CD4-positive, alpha-beta T cell treated with Interleukin-6 at 100 ng/mL for 8 hours (primary cell): ENCODE results near the gene FBP1.
"Not testable (repeated sequence)": the region's sequence is repeated elsewhere in the genome, so short reads cannot be mapped to it uniquely, and the experiment has no call there.

Experiments
- DNase-seq: peaks from one replicate; pipeline ENCODE4 v3.0.0-alpha.2; 2020; ENCODE audit warnings: mixed read lengths, low spot score

Gene FBP1

DNA sequence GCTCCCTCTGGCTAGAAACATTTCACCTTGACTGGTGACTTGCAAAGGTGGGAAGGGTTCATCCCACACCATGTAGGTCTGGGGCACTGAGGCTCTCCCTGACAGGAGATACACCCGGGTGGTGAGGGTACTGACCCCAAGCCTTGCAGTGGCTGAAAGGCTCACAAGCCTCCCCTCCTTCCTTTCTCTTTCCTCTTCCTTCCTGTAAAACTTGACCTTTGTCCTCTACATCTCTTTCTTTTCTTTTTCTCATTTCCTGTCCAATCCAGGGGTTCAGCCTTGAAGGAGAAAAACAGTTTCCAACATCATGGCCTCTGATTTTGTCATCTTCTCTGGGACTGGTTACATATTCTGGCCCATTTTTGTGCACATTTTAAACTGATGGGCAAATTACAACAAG lies 62.3 kb downstream of the FBP1 start:
- DNase-seq, result no peak

DNA sequence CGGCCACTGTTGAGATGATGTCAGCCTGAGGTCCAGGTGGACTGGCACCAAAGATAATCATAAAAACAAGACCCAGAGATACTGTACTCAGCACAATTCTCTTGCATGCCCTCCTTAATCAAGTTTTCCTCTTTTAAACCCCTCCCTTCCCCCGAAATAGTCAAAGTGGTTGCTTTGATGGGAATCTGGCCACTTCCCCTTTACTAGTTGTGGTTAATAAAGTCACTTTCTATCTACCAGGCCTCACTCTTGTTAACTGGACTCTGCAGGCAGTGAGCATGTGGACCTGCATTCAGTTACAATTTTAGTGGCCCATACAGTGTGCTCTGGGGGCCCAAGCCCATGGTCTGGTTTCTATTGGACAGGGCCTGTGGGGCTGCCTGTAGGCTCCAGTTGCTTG lies 63.2 kb downstream of the FBP1 start:
- DNase-seq, result no peak

DNA sequence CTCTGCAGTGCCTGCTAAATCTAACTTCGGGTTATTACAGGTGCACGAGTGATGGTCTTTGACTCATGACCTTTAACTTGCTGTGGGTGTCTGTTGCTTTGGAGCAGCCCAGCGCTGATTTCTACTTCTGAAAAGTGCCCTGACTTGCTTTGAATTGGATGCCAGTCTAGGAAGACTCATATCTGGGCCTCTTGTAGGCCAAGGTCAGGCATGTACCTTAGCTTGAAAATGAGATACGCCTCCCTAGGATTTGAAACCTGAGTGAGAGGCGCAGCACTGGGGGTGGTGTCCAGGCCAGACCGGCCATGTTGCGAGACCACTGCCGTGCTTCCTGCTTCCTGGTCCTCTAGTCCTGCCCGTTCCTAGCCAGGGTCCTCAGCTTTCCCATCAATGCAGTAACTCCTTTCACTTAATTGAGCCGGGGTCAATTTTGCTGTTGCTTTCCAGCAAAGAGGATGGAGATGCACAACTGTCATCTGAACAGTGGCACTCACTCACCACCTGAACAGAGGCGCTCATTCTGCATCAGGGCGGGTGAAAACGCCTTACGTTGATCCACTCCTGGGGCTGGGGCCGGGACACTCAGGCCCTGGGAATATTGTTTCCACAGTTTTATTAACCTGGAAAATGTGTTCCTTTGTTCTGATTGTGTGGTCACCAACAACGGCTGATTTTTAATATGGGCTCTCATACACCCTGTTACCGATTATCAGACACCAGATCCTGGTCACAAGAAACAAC lies 70.2 kb downstream of the FBP1 start:
- no peak for DNase-seq

DNA sequence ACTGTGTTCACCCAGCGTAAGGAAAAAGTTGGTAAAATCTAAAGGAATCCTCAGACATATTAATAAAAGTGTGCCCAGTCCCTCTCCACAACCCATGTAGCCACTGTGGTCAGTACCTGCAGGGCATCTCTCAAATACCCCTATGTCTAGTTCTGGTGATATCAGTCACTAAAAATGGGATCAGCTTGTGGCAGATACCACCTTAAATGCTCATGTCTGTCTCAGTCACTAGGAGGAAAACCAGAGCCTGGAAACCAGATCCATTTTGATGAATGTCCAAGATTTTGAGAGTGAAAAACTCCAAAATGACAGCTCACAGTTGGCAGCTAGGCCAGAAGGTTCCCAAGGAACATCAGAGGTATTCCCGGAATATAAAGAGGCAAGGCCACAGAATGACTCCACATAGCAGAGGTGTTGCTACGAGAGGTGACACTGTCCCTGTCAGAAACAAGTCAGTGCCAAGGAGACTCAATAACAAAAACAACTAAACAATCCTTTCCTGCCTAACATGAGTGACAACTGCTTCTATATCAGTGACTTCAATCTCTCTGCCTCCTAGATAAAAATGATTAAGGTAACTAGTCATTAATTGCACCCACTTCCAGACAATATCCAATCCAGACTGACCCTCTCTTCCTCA lies 70.9 kb downstream of the FBP1 start:
- DNase-seq, result no peak

DNA sequence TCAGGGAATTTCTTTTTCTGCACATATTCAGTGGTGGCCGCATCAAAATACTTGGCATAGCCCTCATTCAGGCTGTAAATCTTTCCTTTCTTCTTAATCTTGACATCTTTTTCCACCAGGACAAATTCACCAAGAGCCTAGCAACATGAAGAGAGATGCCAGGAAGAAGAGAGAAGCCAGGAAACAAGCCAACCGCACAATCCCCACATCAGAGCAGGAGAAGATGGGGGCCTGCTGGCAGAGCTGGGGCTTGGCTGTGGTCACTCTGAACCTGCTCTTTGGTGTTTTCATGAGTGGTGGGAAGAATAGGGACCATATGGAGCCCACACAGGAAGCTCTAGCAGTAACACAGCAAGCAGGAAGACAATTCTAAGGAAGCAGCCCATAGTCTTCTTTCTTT lies 72.0 kb downstream of the FBP1 start:
- DNase-seq, result no peak

DNA sequence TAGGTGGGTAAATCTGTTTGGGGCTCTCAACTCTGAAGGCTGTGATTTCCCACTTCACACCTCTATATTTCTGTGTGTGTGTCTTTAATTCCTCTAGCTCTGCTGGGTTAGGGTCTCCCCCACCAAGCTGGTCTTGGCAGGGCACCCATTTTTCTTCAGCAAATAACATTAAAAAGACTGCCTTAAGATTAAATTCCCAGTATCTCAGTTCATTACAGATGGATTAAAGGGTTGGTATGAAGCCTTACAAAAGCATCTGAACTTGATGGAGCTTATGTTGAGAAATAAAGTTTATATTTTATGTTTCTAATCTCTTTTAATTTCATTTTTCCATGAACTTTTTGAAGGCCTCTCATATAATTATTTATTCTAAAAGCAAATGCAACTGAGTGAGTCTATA lies 72.8 kb downstream of the FBP1 start:
- DNase-seq, result no peak

DNA sequence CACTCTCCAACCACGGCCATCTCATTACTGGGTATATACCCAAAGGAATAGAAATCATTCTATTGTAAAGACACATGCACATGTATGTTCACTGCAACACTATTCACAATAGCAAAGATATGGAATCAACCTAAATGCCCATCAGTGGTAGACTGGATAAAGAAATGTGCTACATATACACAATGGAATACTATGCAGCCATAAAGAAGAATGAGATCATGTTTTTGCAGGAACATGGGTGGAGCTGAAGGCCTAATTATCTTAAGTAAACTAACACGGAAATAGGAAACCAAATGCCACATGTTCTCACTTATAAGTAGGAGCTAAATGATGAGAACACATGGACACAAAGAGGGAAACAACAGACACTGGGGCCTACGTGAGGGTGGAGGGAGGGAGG lies 75.0 kb downstream of the FBP1 start:
- DNase-seq, result not testable (repeated sequence)

DNA sequence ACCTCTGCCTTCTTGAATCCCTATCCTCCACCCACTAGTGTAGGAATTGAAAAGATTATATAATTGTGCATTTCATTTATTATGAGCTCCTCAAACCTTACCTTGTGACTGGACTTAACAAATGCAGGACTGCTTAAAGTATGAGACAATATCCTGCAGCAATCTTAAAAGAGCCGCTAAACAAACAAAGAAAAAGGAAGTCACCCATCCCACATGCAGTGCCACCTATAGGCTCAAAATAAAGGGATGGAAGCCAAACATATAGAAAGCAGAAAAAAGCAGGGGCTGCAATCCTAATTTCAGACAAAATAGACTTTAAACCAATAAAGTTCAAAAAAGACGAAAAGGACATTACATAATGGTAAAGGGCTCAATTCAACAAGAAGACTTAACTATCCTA lies 75.8 kb downstream of the FBP1 start:
- DNase-seq, result no peak

DNA sequence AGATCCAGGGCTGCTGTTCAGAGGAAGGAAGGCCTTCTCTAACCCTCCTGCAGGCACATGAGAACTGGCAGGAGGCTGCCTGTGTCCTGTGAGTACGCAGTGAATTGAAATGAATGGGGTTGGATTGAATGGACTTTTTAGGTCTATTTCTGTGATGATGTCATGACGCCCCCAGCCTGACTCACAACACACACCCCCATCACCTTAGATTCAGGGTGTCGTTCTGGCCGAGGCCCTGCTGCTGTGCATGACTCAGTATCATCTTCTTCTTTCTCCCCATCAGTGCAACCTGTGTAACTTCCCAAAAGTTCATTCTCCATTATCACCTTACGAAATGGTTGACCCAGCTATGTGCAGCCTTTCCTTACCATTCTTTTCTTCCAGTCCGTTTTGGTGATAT lies 79.1 kb downstream of the FBP1 start:
- DNase-seq, result no peak

DNA sequence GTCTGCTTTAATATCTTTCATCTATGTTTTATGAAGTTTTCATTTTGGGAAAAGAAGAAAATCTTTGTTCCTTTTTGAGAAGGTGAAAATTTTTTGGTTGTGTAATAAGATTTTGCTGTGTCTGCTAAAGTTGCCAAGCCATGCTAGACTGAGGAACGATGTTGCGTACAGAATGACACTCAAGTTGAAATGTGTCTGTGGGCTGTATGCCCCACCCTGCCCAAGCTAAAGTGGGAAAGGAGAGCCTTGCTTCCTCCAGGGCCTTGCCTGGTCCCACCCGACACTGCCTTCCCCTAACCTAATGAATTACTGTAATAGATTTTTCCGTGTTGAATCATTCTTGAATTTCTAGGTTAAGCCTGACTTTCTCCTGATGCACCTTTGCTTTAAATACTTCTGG lies 81.9 kb downstream of the FBP1 start:
- no peak for DNase-seq

DNA sequence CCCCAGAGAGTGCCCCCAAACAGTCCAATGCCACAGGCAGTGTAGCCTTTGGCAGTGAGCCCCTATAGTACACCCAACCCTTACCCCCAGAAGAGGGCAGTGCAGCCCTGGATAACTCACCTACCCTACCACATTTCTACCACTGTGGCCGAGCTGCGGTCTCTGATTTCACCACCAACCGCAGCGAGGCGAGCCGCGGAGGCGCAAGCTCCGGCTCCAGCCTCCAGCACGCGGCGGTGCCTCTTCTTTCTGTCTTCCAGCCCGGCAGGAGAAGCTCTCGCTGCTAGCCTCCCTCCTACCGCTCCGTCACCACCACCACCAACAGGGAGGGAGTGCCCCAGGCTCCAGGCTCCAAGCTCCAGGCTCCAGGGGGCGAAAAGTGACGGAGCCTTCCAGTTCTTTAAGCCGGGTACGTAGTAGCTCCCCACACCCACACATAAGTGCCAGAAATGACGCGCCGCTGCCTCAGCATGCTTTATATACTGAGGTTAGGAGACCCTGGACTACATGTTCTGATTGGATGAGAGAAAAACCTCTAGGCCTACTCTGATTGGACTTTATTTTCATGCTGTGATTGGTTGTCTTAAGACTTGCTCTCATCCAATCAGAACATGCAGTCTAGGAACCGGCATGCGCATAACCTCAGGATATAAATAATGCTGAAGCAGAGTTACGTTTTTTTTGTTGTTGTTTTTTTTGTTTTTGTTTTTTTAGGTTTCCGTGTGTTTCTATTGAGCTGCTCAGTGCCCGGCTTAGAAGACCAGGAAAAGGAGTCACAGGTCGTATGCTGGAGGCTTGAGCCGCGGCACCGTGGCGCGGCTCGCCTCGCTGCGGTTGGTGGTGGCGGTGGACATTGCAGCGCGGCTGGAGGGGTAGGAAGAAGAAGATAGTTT lies 84.6 kb downstream of the FBP1 start, which contains the start of gene PCAT7:
TSS of gene PCAT7 (plus strand) at position 645 of the 893 bp plus-strand sequence.
- DNase-seq, result no peak

DNA sequence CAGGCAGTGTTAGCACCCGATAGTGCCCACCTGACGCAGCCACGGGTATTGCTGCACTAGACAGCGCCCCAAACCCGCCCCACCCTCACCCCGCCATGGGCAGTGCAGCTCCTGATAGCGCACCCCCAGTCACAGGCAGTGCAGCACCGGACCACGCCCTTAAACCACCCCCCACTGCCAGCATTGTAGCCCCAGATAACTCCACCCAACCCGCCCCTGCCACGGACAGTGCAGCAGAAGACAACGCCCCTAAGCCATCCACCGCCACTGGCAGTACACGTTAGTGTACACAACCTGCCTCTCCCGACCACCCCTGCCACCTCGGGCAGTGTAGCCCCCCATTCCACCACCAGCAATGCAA lies 85.3 kb downstream of the FBP1 start:
- no peak for DNase-seq
